GM19238 (cell line): ENCODE results near the gene FAM120A.

Experiments
- DNase-seq: peaks from one replicate; pipeline ENCODE4 v3.0.0; 2011; ENCODE audit warnings: low spot score; ENCODE audit not compliant: insufficient read length

Gene FAM120A

GRCh38 chr9:93576258-93577077 is 125.0 kb downstream of the FAM120A start, which contains the start of gene PHF2:
Gene PHF2 (plus strand): TSS chr9:93576584. CDS start chr9:93576774, 190 bp downstream.
- peak; percentile 61 for DNase-seq

DNA sequence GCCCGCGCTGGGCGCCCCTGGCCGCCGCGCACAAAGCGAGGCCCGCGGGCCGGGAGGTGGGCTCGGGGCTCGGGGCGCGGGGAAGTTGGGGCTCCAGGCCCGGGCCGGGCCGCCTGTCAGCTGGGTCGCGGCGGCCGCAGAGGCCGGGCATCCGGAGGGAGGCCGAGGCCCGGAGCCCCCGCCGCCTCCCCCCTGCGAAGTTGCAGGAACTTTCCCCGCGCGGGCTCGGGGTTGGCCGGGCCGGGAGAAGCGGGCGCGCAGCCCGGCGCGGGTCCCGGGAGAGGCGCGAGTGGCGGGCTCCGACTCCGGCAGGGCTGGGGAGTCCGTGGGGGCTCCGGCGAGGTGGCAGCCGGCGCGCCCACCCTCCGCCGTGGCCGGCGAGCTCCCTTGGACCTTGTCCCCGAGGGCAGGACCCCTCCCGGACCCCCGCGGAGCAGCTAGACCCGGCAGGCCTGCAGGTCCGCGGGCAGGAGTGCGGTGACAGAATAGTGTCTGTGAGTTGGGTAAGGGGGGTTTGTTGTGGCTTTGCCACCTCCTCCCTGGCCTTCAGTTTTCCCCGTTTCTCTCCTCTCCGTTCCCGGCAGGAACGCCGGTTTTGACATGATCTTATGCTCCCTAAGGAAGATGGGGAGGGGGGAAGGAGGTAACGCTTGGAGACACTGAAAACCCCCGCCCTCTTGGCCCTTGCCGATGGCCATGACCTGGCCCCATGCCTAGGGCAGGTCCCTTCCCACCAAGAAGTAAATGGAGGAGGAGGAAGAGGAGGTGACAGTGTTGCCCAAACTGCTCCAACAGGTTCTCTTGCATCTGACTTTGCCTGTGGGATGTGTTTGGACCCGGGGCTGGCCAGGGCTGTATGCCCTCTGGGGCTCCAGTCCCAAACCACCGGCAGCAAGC is 125.8 kb downstream of the FAM120A start:
- peak; percentile 46 for DNase-seq

DNA sequence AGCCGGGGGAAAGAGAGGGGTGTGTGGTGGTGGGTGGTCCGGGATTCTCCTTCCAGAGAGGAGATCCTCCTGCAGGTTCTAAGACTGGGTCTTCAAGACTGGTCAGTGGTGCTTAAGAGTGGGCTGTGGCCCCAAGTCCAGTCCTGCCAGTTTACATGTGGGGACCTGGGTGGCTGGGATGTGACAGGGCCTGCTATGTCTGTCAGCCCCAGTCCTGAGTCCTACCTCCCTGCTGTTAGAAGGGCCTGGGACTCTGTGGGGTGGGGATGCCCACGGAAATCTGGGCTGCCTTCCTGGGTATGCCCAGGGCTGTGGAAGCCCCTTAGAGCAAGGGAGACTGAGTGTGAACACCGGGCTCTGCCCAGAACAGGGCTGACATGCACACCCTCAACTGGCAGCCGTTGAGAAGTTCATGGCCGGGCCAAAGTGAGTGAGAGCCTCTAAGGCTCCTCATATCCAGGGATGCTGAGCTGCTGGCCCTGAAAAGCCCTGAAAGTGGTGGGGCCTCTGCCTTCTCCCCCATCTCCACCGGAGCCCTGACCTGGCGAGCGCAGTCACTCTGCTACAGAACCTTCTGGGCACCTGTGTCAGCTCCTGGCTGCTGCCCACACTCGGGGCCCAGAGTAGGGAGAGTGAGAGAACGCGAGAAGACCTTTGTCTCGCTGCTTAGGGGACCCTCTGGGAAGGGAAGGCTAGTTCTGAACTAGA is 126.6 kb downstream of the FAM120A start:
- no peak for DNase-seq

DNA sequence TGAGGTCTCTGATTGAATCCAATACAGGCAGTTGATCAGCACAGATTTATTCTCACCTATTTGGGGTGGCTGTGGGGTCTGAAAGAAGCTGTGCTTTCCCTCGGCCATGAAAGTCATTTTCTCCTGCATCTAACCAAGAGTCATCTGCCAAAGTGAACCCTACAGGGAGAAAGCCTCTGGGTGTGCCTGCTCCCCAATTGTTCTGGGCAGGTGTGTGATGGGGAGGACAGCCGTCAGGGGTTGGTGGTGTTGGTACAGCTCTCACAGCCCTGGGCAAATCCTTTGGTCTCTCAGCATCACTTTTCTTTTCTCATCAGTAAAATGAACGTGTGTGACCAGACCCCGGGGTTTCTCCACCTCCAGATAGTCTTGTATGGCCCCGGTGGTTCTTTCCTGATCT is 127.4 kb downstream of the FAM120A start:
- DNase-seq: no peak

- DNase-seq: no peak
These were observed 128.4 kb downstream of the FAM120A start for GRCh38 chr9:93579711-93580516.

- no peak for DNase-seq
These were observed 129.3 kb downstream of the FAM120A start for GRCh38 chr9:93580654-93581380.

DNA sequence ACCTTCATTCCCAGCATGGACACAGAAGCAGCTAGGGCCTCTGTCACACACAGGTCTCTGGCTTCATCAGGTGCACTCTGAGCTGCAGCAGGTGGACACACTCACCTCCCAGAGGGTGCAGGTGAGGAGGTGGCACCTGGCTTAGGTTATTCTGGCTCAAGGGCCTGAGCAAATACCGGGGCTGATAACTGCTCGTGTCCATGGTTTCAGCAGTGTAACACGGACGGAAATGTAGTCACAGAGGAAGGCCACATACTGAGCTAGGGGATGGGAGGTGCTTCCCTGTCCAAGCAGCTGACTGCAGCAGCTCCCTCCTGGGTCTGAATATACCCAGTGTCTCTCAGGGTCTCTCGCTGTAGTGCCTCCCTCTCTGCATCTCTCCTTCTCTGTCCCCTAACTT is 130.6 kb downstream of the FAM120A start:
- no peak for DNase-seq

- DNase-seq: no peak
These were observed 131.1 kb downstream of the FAM120A start for GRCh38 chr9:93582550-93582949.

GRCh38 chr9:93585259-93585658 is 133.8 kb downstream of the FAM120A start:
- no peak for DNase-seq

GRCh38 chr9:93585695-93586094 is 134.2 kb downstream of the FAM120A start:
- no peak for DNase-seq

- no peak for DNase-seq
These were observed 135.0 kb downstream of the FAM120A start for GRCh38 chr9:93586290-93587057.

DNA sequence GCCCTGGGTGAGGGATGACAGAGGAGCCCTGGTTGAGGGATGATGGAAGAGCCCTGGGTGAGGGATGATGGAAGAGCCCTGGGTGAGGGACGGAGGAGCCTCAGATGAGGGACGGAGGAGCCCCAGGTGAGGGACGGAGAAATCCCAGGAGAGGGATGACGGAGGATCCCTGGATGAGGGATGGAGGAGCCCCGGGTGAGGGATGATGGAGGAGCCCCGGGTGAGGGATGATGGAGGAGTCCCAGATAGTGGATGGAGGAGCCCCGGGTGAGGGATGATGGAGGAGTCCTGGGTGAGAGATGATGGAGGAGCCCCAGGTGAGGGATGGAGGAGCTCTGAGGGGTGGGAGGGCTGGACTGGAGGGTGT is 135.8 kb downstream of the FAM120A start:
- DNase-seq: no peak

DNA sequence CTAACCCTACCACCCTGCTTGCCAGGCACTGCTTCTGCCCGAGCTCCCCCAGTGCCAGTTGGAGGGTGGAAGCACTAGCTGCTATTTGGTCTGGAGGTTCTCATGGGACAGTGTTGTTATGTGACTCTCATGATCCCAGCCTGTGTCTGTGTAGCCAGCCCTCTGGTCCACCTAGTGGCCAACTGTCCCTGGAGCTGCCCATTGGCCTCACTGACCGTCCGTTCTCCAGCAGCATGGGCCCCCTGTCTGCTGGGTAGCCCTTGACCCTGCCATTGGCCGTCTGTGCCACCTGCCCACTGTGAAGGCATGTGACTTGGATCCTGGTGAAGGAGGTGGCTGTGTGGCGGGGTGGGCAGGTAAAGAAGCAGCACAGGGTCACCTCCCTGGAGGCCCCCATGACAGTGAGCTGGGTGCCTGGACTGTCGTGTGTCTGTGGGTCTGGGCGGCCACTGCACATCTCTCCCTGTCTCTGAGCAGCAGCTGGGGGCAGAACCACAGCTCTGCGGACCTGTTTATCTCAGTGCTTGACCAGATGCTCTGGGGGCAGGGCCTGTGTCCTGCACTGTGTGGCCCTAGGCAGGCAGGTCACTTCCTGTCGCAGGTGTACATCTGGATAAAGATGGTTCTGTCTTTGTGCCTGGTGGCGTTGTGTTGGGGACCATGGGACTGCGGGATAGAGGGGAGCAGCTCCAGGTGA is 136.3 kb downstream of the FAM120A start:
- no peak for DNase-seq

DNA sequence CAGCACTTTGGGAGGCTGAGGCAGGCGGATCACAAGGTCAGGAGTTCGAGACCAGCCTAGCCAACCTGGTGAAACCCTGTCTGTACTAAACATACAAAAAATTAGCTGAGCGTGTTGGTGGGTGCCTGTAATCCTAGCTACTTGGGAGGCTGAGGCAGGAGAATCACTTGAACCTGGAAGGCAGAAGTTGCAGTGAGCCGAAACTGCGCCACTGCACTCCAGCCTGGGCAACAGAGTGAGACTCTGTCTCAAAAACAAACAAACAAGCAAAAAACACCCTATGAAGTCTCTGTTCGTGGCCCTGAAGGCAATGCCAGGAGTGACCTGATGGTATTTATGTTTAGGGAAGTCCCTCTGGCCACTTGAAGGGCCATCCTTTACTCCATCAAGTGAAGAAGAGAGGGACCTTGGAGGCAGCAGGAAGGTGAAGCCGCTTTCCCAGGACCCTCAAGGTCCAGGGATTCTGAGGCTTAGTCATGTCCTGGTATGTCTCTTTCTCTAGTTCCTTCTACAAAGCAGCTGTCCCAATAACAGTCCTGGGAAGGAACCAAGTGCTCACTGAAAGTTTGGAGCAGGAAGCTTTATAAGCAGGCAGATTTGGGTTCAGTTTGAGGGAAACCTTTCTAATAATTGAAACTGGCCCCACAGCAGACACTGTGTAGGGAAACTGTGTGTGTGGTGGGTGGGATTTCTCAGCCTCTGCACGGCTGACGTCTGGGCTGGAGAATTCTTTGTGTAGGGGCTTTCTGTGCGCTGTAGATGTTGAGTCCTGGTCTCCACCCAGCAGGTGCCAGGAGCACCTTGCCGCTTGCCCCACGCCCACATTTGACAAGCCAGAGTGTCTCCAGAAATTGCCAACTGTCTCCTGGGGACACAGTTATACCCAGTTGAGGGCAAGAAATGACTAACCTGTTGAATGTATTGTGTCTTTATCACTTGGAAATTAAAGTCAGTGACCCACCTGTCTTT is 137.4 kb downstream of the FAM120A start:
- DNase-seq: no peak

GRCh38 chr9:93589688-93590087 is 138.2 kb downstream of the FAM120A start:
- DNase-seq: no peak

DNA sequence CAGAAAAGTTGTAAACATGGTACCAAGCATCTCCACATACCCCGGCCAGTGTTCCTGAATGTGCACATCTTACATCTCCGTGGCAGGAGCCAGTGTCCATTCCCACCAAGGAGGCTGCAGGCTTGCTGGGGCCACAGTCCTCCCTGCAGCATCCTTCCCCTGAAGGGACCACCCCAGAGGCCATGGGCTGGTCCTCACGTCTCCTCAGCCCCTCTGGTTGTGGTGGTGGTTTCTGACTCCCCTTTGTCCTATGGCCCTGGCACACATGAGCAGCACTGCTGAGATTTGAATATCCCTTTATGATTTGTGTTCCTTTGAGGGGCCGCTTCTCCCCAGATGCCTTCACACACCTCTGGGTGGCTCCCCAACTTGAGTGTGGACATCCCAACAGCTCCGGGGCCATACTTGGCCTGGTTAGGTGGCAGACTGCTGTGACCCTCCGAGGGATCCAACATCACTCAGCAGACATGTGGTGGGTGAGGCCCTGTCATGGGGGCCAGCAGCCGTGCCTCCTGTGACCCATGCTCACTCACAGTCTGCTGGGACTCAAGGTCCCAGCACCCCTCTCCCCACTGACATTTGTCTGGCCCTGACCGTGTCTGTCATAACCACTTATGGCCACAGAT is 139.2 kb downstream of the FAM120A start:
- no peak for DNase-seq

DNA sequence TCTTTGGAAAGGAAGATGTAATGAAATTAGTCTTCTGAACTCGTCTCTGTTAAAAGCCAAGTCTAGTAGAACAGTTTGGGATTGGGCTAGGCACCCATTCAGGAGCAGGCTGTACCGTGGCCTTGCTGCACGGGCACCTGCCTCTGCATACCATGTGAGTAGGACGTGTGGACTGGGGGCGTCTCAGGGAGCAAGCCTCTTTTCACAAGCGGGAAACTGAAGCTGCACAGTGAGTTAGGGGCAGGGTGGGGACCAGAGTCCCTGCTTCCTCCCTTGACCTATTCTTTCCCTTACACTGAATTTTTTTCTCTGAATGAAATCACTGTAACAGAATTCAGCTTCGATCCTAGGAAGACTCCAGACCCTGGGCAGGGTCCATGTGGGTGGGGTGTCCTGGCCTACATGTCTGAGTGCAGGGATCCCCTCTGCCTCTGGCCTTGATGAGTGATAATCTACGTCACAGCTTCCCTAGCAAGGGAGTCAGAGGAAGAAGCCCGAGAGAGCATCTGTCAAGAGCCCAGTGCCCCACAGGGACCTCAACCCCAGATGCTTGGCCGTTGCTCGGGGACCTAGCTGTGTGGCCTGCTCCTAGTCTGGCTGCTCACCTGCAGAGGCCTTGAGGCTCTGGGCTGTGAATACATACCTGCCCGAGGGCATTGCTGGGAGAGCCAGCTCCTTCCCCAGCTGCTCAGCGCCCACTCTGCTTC is 140.0 kb downstream of the FAM120A start:
- no peak for DNase-seq
